Measurements from ENCODE around the gene NEK4.

The NEK4 gene

GRCh38 chr3:52770496-52771333 is at the start of gene NEK4:
Gene NEK4 (minus strand): TSS chr3:52770940. CDS start chr3:52770746, 194 bp downstream.
- H3K4me3 ChIP-seq = peak within 1 kb of the TSS; percentile 95
- DNase-seq (ENCODE audit: low spot score) = peak; percentile 91
- no peak for TF ChIP-seq CTCF (IDR thresholded peaks at IDR 0.05)
- peak within 1 kb of the TSS; percentile 40 to 77 for H3K27ac ChIP-seq

GRCh38 chr3:52819936-52820335 is 49.2 kb upstream of the NEK4 start:
- no peak for DNase-seq (ENCODE audit: low spot score)
- no peak for TF ChIP-seq CTCF (IDR thresholded peaks at IDR 0.05)
- Histone ChIP-seq H3K4me3 (no peak overlapping the region), H3K27ac (no peak overlapping the region)

DNA sequence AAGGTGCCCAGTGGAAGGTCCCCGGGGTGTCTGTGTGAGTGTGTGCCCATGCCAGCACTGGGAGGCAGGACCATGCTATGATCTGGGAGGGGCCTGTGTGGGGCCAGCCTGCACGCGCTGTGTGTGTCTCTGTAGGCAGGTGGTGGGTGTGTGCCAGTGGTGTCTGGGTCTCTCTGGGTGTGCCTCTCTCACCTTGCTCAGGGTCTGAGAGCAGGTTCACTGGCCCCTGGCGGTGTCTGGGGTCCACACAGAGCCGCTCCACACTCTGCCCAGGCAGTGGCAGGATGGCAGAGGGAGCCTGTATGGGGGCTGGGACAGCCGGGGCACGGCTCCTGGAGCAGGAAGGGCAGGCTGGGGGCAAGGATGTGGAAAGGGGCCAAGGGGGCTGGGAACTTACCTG is 47.1 kb upstream of the NEK4 start:
- TF ChIP-seq CTCF (IDR thresholded peaks at IDR 0.05) = no peak
- Histone ChIP-seq H3K27ac (no peak overlapping the region), H3K4me3 (no peak overlapping the region)
- DNase-seq (ENCODE audit: low spot score) = no peak

GRCh38 chr3:52817221-52817620 is 46.5 kb upstream of the NEK4 start:
- no peak for TF ChIP-seq CTCF (IDR thresholded peaks at IDR 0.05)
- no peak overlapping the region for H3K27ac ChIP-seq
- no peak overlapping the region for H3K4me3 ChIP-seq

DNA sequence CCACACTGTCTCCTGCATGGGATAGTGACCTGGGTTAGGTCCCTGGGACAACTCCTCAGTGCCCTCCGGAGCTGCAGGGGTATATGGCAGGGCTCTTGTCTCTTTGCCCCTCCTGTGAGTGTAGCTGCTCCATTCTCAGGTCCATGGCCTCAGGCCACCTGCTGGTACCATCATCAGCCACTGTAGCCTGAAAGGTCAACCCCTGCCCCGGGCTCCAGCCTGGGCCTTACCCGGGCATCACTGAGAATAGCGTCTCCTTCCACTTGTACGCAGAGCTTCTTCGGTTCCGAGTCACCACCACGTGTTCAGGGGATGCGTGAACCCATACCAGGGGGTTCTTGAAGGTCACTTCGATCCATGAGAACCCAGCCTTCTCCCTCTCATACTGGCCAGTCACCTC is 45.9 kb upstream of the NEK4 start:
- H3K27ac ChIP-seq = no peak overlapping the region
- no peak for TF ChIP-seq CTCF (IDR thresholded peaks at IDR 0.05)
- H3K4me3 ChIP-seq = no peak overlapping the region
- no peak for DNase-seq (ENCODE audit: low spot score)

More at GRCh38 chr3:52817221-52817620, 46.5 kb upstream of the NEK4 start:
- no peak for DNase-seq (ENCODE audit: low spot score)

GRCh38 chr3:52816199-52816598 is 45.5 kb upstream of the NEK4 start:
- DNase-seq (ENCODE audit: low spot score) = no peak
- H3K4me3 ChIP-seq = no peak overlapping the region
- H3K27ac ChIP-seq = no peak overlapping the region
- TF ChIP-seq CTCF (IDR thresholded peaks at IDR 0.05) = no peak

GRCh38 chr3:52813810-52814209 is 43.1 kb upstream of the NEK4 start:
- no peak for DNase-seq (ENCODE audit: low spot score)
- no peak for TF ChIP-seq CTCF (IDR thresholded peaks at IDR 0.05)
- no peak overlapping the region for H3K27ac ChIP-seq

More at GRCh38 chr3:52813810-52814209, 43.1 kb upstream of the NEK4 start:
- no peak overlapping the region for H3K4me3 ChIP-seq
